ENCODE data around the gene ZIC5. TPM values are rescaled to one million over a fixed set of nuclear protein-coding genes. Genes with fewer than 3 reads are reported as not detected.

ZIC5 gene
- total RNA-seq, 3 donors from 2014 or later (not counting 1 experiment from before 2014, with no cell fraction given), result not detected

DNA sequence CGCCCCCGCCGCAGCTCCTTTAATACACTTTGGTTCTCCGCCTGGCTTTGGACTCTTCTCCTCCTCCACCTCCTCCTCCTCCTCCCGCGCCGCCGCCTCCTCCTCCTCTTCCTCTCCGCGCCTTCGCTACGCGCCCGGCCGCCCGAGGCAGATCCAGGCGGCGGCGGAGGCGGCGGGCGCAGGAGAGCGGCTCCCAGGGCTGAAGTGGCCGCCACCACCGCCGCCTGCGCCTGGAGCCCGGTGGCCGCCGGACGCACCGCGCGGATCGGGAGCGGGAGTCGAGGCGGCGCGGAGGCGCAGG lies 10.1 kb upstream of the ZIC5 start, which contains the start of gene ZIC2:
TSS of gene ZIC2 (plus strand) at position 50 of the 301 bp plus-strand sequence. CDS start 281 bp downstream, outside the sequence.
- ATAC-seq (no peak), DNase-seq (peak in 1 of 2 donors; percentile 29)
- no peaks in the 10 kb centered on the region for H3K36me3 ChIP-seq (ENCODE audit: control insufficient read depth, insufficient read depth, low read length)
- H3K9me3 ChIP-seq (ENCODE audit: control insufficient read depth, insufficient read depth, low read length), result peaks cover 23% of the 10 kb centered on the region
- H3K36me3 Mint-ChIP-seq, result peaks cover 14% of the 10 kb centered on the region
- TF ChIP-seq, protein P1, sequence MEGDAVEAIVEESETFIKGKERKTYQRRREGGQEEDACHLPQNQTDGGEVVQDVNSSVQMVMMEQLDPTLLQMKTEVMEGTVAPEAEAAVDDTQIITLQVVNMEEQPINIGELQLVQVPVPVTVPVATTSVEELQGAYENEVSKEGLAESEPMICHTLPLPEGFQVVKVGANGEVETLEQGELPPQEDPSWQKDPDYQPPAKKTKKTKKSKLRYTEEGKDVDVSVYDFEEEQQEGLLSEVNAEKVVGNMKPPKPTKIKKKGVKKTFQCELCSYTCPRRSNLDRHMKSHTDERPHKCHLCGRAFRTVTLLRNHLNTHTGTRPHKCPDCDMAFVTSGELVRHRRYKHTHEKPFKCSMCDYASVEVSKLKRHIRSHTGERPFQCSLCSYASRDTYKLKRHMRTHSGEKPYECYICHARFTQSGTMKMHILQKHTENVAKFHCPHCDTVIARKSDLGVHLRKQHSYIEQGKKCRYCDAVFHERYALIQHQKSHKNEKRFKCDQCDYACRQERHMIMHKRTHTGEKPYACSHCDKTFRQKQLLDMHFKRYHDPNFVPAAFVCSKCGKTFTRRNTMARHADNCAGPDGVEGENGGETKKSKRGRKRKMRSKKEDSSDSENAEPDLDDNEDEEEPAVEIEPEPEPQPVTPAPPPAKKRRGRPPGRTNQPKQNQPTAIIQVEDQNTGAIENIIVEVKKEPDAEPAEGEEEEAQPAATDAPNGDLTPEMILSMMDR (IDR thresholded peaks at IDR 0.05), result no peak
- peak within 1 kb of the TSS; percentile 65 for H3K4me3 Mint-ChIP-seq
- peak within 1 kb of the TSS in 1 of 2 donors; percentile 14 for H3K27ac Mint-ChIP-seq
- 2% methylated on average over 38 of the region's 41 CpGs for WGBS (ENCODE audit: insufficient coverage)
- H3K4me1 ChIP-seq (ENCODE audit: control insufficient read depth, insufficient read depth, low read length), result peaks cover 46% of the 10 kb centered on the region
- no peak within 1 kb of the TSS for H3K27ac ChIP-seq (ENCODE audit: low read length)
- peaks cover 75% of the 10 kb centered on the region for H3K27me3 ChIP-seq (ENCODE audit: control insufficient read depth, insufficient read depth, low read length)
- H3K9me3 Mint-ChIP-seq, result no peaks in the 10 kb centered on the region
- H3K27me3 Mint-ChIP-seq (ENCODE audit: low read depth in 2 of 2), result peaks cover 48 to 50% of the 10 kb centered on the region in 2 donors
- H3K4me3 ChIP-seq (ENCODE audit: low read length), result no peak within 1 kb of the TSS
- intact Hi-C loops (cut with micrococcal nuclease), result no loop called here
- peaks cover 14 to 25% of the 10 kb centered on the region in 2 donors for H3K4me1 Mint-ChIP-seq

DNA sequence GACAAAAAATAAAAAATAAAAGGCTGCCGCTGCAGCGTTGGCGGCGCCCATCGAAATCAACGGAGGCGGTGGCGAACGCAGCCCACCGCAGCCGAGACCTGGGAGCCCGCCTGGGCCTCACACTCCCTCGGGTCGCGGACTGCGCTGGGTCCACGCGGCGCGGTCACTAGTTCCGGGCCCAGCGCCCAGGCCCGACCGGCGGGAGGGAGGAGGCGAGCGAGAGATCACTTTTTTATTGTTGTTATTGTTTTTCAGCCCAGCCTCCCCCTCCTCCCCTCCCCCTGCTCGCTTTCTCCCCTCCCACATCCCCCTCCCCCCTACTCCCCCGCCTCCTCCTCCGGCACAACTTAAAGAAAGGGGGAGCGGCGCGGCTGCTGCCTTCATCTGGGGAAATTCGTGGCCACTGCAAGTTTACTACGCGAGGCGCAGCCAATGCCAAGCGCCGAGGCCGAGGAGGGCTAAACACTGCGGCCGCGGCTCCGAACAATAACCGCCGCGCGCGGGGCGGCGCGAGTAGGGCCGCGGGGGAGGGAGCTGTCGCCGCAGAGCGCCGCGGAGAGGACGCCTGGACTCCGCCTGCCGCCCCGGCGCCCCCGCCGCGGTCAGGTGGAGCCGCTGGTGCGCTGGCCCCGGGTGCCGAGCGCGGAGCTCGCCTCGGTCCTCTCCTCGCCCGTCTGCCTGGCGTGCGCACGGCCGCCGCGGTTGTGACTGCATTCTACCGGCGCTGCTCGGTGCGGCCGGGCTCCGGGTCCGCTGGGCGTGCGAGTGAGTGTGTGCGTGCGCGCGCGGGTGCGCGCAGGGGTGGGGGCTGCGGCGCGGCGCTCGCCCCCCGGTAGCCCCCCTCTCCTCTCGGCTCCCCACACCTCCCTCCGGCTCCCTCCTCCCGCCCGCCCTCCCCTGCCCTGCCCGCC lies 9.5 kb upstream of the ZIC5 start:
- H3K4me1 ChIP-seq (ENCODE audit: control insufficient read depth, insufficient read depth, low read length), result peaks cover 46% of the 10 kb centered on the region
- peaks cover 75% of the 10 kb centered on the region for H3K27me3 ChIP-seq (ENCODE audit: control insufficient read depth, insufficient read depth, low read length)
- TF ChIP-seq, protein P1 (IDR thresholded peaks at IDR 0.05), result no peak
- Mint-ChIP-seq H3K9me3 (no peaks in the 10 kb centered on the region), H3K4me3 (peak overlapping the region; percentile 65), H3K27ac (no peak overlapping the region), H3K4me1 (peaks cover 12 to 24% of the 10 kb centered on the region in 2 donors), H3K36me3 (peaks cover 9% of the 10 kb centered on the region), H3K27me3 (ENCODE audit: low read depth in 2 of 2) (peaks cover 48 to 49% of the 10 kb centered on the region in 2 donors)
- H3K4me3 ChIP-seq (ENCODE audit: low read length), result no peak overlapping the region
- WGBS (ENCODE audit: insufficient coverage), result 2% methylated on average over 93 of the region's 110 CpGs
- intact Hi-C loops (cut with micrococcal nuclease), result no loop called here
- H3K9me3 ChIP-seq (ENCODE audit: control insufficient read depth, insufficient read depth, low read length), result peaks cover 23% of the 10 kb centered on the region
- no peak overlapping the region for H3K27ac ChIP-seq (ENCODE audit: low read length)
- no peaks in the 10 kb centered on the region for H3K36me3 ChIP-seq (ENCODE audit: control insufficient read depth, insufficient read depth, low read length)
- ATAC-seq, result peak; percentile 23 to 32 (median 30)
- peak in 1 of 2 donors; percentile 56 for DNase-seq

DNA sequence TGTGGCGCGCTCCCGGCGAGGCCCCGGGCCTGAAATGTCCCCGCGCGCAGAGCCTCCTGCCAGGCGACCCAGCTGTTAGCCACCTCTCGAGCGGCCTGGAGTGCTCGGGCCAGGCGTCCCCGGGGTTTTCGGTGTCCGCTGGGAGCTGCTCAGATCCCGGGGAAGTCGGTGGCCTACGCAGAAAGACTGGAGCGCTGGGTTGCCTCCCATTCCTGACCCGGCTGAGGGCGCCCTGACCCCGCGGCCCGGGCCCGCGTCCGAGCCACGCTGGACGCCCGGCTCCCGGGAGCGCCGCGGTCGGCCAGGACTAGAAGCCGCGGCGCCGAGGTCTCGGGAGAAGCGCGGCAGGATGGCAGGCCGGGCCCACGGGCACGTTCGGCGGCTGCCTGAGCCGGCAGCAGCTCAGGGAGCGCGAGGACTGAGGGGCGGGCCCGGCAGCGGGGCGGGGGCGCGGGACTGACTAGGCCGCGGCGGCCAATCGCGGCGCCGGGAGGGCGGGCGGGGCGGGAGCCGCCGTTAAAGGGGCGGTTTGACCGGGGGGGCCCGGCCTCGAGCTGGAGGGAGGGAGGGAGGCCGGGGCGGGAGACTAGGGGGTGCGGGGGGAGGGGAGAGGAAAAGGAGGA lies 8.7 kb upstream of the ZIC5 start:
- peak overlapping the region; percentile 65 for H3K4me3 Mint-ChIP-seq
- no peak overlapping the region for H3K27ac ChIP-seq (ENCODE audit: low read length)
- H3K27ac Mint-ChIP-seq, result no peak overlapping the region
- TF ChIP-seq, protein P1 (IDR thresholded peaks at IDR 0.05), result no peak
- ATAC-seq, result peak; percentile 73 to 78 (median 77)
- H3K27me3 Mint-ChIP-seq (ENCODE audit: low read depth in 2 of 2), result peaks cover 50 to 52% of the 10 kb centered on the region in 2 donors
- intact Hi-C loops (cut with micrococcal nuclease), result no loop called here
- H3K36me3 ChIP-seq (ENCODE audit: control insufficient read depth, insufficient read depth, low read length), result no peaks in the 10 kb centered on the region
- DNase-seq, result peak in 1 of 2 donors; percentile 72
- H3K36me3 Mint-ChIP-seq, result peaks cover 5% of the 10 kb centered on the region
- 2% methylated on average over 72 of the region's 76 CpGs for WGBS (ENCODE audit: insufficient coverage)
- peaks cover 30% of the 10 kb centered on the region for H3K9me3 ChIP-seq (ENCODE audit: control insufficient read depth, insufficient read depth, low read length)
- peaks cover 46% of the 10 kb centered on the region for H3K4me1 ChIP-seq (ENCODE audit: control insufficient read depth, insufficient read depth, low read length)
- H3K9me3 Mint-ChIP-seq, result no peaks in the 10 kb centered on the region
- peaks cover 76% of the 10 kb centered on the region for H3K27me3 ChIP-seq (ENCODE audit: control insufficient read depth, insufficient read depth, low read length)
- peaks cover 8 to 21% of the 10 kb centered on the region in 2 donors for H3K4me1 Mint-ChIP-seq
- H3K4me3 ChIP-seq (ENCODE audit: low read length), result no peak overlapping the region

All from natural killer cell (primary cell).